HepG2 (cell line): ENCODE results near the gene METRNL. TPM values are rescaled to one million over a fixed set of nuclear protein-coding genes. Genes with fewer than 3 reads are reported as not detected.

Source experiments
- ATAD3A ChIP-seq: sonication (generic); formaldehyde crosslinking; IDR thresholded peaks from 2 replicates; pipeline ENCODE4 v1.4.0; 2020; ENCODE audit warnings: missing genetic modification reagents
- CENPT ChIP-seq: sonication (generic); formaldehyde crosslinking; IDR thresholded peaks from 2 replicates; pipeline ENCODE4 v1.8.0; 2022; ENCODE audit warnings: low read depth, mild to moderate bottlenecking, moderate library complexity, missing genetic modification reagents
- ELK4 ChIP-seq: sonication (generic); formaldehyde crosslinking; IDR thresholded peaks from 2 replicates; pipeline ENCODE4 v1.9.0; 2021; ENCODE audit warnings: missing genetic modification reagents, borderline replicate concordance
- KAT7 ChIP-seq: IDR thresholded peaks from 2 replicates; pipeline ENCODE4 v1.6.1; 2018; ENCODE audit warnings: borderline replicate concordance, missing compliant biosample characterization
- LBX2 ChIP-seq: sonication (generic); formaldehyde crosslinking; IDR thresholded peaks from 2 replicates; pipeline ENCODE4 v1.5.0; 2020; ENCODE audit warnings: missing genetic modification reagents, mild to moderate bottlenecking, borderline replicate concordance
- MAFG ChIP-seq: sonication (generic); formaldehyde crosslinking; IDR thresholded peaks from 2 replicates; pipeline ENCODE4 v1.5.1; 2020; ENCODE audit warnings: mild to moderate bottlenecking, missing genetic modification reagents
- POLR2AphosphoS2 ChIP-seq: IDR thresholded peaks from 2 replicates; pipeline ENCODE4 v1.6.1; 2011; ENCODE audit warnings: low read depth, low read length, improper control_type of control experiment
- RELA ChIP-seq: sonication (generic); formaldehyde crosslinking; IDR thresholded peaks from 2 replicates; pipeline ENCODE4 v1.4.0; 2020; ENCODE audit warnings: missing genetic modification reagents
- SRY ChIP-seq: sonication (generic); formaldehyde crosslinking; IDR thresholded peaks from 2 replicates; pipeline ENCODE4 v1.8.0; 2022; ENCODE audit warnings: mild to moderate bottlenecking, missing genetic modification reagents
- TBX3 ChIP-seq: fragments of 450-650 bp; IDR thresholded peaks from 2 replicates; pipeline ENCODE4 v1.6.1; 2017; ENCODE audit warnings: antibody characterized with exemption, mild to moderate bottlenecking, inconsistent platforms, borderline replicate concordance
- TFE3 ChIP-seq: IDR thresholded peaks from 2 replicates; pipeline ENCODE4 v1.6.1; 2016
- TSC22D2 ChIP-seq: sonication (generic); formaldehyde crosslinking; IDR thresholded peaks from 2 replicates; pipeline ENCODE4 v1.5.1; 2020; ENCODE audit warnings: missing genetic modification reagents, mild to moderate bottlenecking, borderline replicate concordance
- ZNF121 ChIP-seq: sonication (generic); formaldehyde crosslinking; IDR thresholded peaks from 2 replicates; pipeline ENCODE4 v1.5.0; 2020; ENCODE audit warnings: mild to moderate bottlenecking, missing genetic modification reagents
- ZNF142 ChIP-seq: sonication (generic); formaldehyde crosslinking; IDR thresholded peaks from 2 replicates; pipeline ENCODE4 v1.4.0; 2020; ENCODE audit warnings: missing genetic modification reagents
- ZNF432 ChIP-seq: sonication (generic); formaldehyde crosslinking; IDR thresholded peaks from 2 replicates; pipeline ENCODE4 v1.5.0; 2020; ENCODE audit warnings: missing genetic modification reagents, mild to moderate bottlenecking, borderline replicate concordance
- polyA plus RNA-seq, 8 experiments: library from polyadenylated mRNA; depleted of rRNA in 3 of 8; stranded (reverse) in 7 of 8; unstranded in 1 of 8; fragments of >200 nt; fragmentation: Illumina TruSeq in 4 of 8; extraction: Trizol in 4 of 8; gene quantifications; 2 replicates each; pipeline versions ENCODE4 v1.2.1 to v1.2.3, GENCODE V29; 2011 to 2016; ENCODE audit warnings: low read depth in 4 of 8, missing spikeins in 1 of 8, mixed read lengths in 1 of 8; ENCODE audit not compliant: insufficient read depth in 1 of 8
- total RNA-seq, 5 experiments: library from RNA; depleted of rRNA; stranded (reverse); fragments of >200 nt; fragmentation: Illumina TruSeq; extraction: Trizol; gene quantifications; 2 replicates each; pipeline ENCODE4 v1.2.3, GENCODE V29; 2016; ENCODE audit warnings: low read depth in 1 of 5

METRNL gene
- total and polyA plus RNA-seq, 2 of the 13 experiments (the other 11 are each of a cell fraction or from before 2014, with no cell fraction given) = 0.66 to 0.84 TPM

- no peak for TF ChIP-seq ELK4 (CRISPR knock-in tag)
- TF ChIP-seq TSC22D2 (CRISPR knock-in tag) = no peak
- peak; percentile 81 for TF ChIP-seq TFE3 (CRISPR knock-in tag)
- no peak for TF ChIP-seq CENPT
- TF ChIP-seq ZNF432 (CRISPR knock-in tag) = no peak
- TF ChIP-seq ZNF142 = peak; percentile 76
- TF ChIP-seq KAT7 = peak; percentile 80; the same call in 1 of the 2 replicates
- TF ChIP-seq ZNF121 = peak; percentile 86
- peak; percentile 70; the same call in 1 of the 2 replicates for TF ChIP-seq RELA (CRISPR knock-in tag)
- no peak for TF ChIP-seq SRY
- peak; percentile 84 for TF ChIP-seq LBX2 (CRISPR knock-in tag)
- TF ChIP-seq TBX3 = peak; percentile 14; the same call in 1 of the 2 replicates
- TF ChIP-seq POLR2AphosphoS2 = no peak
- no peak for TF ChIP-seq ATAD3A (CRISPR knock-in tag)
- 0 out of 2 replicates have a peak, but pooled peaks have one; percentile 53 for TF ChIP-seq MAFG (CRISPR knock-in tag)
These were observed 27.8 kb upstream of the METRNL start (continued) for GRCh38 chr17:83051396-83052240.
